Testis (tissue), 2 donors: ENCODE data around the gene NPTN.

Experiments used
- CTCF ChIP-seq, 3 experiments: fragments of 450-650 bp in 2 of 3; fragments of 200-600 bp in 1 of 3; sonication (generic) in 1 of 3; IDR thresholded peaks; one replicate each; pipeline ENCODE4 v1.5.1; 2016 to 2019; ENCODE audit warnings: antibody characterized with exemption in 3 of 3, mild to moderate bottlenecking in 2 of 3, moderate library complexity in 1 of 3
- POLR2A ChIP-seq: fragments of 450-650 bp; IDR thresholded peaks from one replicate; pipeline ENCODE4 v1.6.1; 2017; ENCODE audit warnings: antibody characterized with exemption, mild to moderate bottlenecking, moderate library complexity

GRCh38 chr15:73582851-73583379 is 50.3 kb downstream of the NPTN start:
- TF ChIP-seq CTCF (IDR thresholded peaks at IDR 0.05) (no peak), POLR2A (no peak)
